ENCODE data around the gene COQ9.
A peak's percentile ranks its signal among the peaks of the same experiment; 100 is the strongest.
"Not testable (repeated sequence)": the region's sequence is repeated elsewhere in the genome, so short reads cannot be mapped to it uniquely, and the experiment has no call there.

Gene COQ9, protein sequence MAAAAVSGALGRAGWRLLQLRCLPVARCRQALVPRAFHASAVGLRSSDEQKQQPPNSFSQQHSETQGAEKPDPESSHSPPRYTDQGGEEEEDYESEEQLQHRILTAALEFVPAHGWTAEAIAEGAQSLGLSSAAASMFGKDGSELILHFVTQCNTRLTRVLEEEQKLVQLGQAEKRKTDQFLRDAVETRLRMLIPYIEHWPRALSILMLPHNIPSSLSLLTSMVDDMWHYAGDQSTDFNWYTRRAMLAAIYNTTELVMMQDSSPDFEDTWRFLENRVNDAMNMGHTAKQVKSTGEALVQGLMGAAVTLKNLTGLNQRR

DNA sequence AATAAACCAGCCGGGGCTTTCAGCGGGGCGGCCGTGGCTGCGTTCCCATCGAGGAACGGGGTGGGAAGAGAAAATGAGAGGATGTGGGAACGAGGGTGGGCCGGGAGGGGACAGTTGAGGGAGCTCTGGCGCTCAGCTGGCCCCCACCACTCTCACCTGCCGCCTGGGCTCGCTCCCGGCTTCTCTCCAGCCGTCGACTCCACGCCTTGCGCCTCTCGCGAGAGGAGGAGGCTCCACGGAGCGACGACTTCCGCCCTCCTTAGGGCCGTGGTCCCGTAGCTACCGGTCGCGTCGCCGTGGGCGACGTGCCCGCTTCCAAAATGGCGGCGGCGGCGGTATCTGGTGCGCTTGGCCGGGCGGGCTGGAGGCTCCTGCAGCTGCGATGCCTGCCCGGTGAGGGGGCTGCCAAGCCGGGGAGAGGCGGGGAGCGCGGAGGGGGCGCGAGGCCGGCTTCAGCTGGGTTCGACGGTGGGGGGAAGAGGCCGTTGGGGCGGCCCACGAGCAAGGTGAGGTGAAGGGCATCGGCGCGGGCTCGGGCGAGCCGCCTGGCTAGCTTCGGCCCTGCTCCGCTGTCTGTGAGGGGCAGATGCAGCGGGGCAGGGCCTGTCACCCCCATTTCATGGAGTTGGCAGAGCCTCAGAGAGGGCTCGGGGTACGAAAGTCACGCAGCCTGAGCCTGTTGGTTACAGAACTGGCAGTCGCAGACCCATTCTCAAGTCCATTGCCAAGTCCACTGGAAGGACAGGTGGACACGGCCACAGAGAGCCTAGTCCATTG, at the start of gene COQ9, which contains the start of gene CIAPIN1:
Gene COQ9, plus strand, starts transcription at position 294 of the 777 bp plus-strand sequence. Its CDS starts 27 bp downstream, at position 321.
Gene CIAPIN1, minus strand, starts transcription at position 200 of the 777 bp plus-strand sequence. CDS start 6,457 bp downstream, outside the sequence.
- peak; percentile 28 for DNase-seq

DNA sequence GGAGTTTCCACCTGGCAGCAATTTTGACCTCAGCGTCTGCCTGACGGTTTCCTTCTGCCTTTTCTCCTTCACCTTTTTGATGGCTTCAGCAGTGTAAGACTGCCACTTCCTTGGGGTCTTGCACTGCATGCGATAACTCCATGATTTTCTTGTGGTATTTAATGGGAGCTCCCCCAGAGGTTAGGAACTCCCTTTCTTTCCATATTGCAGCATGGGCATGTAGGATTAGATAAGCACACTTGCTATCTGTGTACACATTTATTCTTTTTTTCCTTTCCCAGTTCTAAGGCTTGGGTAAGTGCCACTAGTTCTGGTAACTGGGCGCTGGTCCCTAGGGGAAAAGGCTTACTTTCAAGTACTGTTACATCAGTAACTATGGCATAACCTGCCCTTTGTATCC, 49.8 kb upstream of the COQ9 start:
- DNase-seq, result not testable (repeated sequence)

DNA sequence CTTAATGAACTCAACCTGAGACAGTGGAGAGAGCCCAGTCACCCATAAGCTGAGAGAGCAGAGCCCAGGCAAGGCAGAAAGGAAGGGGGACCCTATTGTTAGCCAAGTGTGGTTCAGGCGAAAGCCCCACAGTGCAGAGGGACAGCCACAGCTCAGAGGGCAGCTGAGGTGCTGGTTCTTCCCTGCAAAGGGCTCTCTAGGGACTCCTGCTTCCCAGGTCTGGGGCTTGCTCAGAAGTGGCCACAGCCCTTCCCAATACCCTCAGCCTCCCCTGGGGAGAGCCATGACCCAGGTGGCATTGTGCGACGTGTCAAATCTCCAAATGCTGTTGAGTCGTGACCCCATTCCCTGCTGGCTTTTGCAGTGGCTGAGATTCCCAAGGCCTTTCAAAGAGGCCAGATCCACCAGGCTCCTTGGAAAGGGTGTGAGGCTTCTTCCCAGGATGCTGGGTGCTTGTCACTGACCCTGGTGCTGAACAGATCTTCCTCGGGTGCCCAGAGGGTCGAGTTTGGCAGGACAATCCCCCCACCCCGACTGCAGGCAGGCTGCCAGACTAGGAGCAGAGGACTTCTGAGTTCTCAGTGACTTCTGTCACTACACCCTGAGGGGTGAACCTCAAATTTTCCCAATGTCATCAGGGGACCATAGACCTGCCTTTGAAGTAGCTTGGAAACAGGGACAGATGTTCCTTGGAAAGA, 45.2 kb upstream of the COQ9 start:
- no peak for DNase-seq

DNA sequence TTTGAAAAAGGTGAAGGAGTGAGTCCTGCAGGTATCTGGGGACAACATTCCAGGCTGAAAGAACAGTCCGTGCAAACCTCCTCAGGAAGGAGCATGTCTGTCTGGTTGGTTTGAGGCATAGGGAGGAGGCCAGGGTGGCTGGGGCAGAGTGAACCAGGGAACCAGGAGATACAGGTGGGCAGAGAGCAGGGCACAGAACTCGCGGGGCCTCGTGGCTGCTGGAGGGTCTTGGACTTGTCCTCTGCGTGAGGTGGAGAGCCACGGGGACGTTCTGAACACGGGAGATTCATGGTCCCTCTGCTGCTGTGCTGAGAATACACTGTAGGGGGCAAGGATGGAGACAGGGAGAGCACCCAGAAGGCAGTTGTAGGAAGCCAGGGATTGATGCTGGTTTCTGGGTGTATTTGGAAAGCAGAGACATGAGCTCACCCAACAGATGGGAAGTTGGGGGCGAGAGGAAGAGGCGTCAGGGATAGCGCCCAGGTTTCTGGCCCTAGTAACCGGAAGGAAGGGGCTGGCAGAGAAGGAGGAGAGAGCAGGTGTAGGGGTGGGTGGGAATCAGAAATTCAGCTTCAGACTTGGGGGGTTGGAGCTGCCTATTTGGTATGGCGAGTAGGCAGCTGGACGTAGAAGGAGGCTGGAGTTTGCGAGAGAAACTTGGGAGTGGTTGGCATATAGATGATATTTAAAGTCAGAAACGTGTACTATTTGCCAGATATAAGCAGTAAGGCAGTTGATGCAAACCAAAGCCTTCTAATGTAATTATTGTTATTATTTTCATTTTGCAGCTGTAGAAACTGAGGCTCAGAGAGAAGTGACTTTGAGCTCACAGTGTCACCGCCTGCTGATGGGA, 43.1 kb upstream of the COQ9 start, which contains the start of gene CCL17:
Gene CCL17, plus strand, starts transcription at position 803 of the 853 bp plus-strand sequence. CDS start 9,166 bp downstream, outside the sequence.
- no peak for DNase-seq

DNA sequence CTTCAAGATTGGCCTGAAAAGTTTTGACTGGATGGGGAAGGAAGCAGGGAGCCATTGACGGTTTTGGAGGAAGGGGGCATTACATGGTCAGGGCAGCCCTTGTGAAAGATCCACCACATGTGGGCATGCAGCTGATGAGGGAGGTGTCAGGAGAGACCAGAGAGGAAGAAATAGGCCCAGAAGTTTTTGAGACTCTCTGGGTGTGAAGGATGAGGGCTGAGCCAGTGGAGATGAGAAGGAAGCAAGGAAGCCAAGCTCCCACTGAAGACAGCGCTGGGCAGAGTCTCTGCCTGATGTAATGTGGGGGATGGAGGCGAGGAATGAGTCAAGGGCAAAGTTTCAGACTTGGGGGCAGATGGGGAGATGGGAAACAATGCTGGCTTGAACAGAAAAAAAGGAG, 42.2 kb upstream of the COQ9 start:
- DNase-seq, result no peak

DNA sequence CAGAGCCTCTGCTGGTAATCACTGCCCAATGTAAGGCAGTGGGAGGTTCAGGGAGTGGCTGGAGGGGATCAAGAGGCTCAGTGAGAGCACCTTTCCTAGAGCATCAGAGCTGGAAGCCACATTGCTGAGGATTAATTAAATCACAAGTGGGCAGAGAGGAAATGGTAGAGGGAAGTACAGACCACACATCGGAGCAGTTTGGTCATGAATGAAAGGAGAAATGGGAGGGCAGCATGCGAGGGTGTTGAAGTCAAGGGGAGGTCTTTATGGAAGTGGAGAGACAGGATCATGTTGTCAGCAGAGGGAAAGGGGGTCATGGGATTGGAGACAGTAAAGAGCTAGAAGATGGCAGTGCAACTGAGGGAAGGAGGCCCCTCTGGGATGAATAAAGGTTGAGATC, 40.4 kb upstream of the COQ9 start:
- DNase-seq, result no peak

DNA sequence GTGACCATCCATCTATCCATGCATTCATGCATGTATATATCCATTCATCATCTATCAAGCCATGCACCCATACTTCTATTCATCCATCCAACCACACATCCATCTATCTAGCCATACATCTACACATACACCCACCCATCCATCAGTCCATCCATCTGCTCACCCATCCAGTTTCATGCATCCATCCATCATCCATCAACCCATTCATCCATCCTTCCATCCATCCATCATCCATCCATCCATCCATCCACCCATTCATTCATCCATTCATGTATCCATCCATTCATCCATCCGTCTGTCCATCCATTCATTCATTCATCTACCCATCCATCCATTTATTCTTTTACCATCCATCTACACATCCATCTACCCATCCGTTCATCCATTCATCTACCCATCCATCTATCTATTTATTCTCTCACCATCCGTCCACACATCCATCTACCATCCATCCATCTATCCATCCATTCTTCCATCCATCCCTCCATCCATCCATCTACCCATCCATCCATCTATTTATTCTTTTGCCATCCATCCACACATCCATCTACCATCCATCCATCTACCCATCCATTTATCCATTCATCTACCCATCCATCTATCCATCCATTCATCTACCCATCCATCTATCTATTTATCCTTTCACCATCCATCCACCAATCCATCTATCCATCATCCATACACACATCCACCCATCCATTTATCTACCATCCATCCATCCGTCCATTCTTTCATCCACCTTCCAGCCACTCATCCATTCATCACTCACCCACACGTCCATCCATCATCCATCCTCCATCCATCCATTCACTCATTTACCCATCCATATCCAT, 39.5 kb upstream of the COQ9 start:
- no peak for DNase-seq

DNA sequence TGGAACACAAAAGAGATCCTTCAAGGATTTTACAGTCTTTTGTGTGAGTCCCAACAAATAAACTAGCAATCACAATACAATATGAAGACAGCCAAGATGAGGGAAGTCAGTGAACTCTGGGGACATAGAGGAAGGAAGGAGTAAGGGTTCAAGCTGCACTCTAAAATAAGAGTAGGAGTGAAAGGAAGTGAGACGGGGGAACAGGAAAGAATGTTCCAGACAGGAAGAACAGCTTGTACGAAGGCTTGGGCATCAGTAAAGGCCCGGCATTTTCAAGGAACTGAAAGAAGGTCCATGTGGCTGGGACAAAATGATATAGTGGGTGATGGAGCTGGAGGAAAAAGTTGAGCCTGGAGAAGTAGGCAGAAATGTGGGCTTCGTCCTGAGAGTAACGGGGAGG, 38.2 kb upstream of the COQ9 start:
- DNase-seq, result no peak

DNA sequence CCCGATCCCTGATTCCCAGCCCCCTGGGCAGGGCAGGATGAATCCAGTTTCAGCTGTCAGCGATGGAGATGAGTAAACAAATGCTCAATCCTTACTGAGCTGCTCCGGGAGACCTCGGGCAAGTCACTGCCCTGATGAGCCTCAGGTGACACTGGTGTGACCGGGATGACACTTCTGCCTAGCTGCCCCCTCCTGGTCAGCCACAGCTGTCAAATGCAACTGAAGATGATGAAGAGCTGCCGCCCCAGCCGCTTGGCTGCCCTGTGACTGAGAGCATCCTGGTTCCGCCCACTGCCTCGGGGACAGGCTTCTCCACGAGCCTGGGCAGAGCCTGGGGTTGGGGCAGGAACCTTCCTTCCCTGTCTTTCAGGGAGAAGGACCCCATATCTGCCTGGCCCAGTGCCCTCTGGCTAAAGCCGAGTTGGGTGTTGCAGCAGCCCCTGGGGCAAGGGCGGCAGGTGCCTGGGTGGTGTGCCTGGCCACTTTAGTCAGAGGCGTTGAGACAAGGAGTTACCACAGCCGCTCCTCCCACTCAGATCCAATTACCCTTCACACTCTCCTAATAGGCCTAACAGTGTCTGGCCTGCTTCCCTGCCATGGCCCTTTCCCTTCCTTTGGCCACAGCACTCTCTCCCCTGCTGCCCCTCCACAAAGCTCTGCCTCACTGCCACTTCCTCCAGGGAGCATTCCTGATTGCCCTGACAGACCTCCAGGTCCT, 37.2 kb upstream of the COQ9 start:
- no peak for DNase-seq

DNA sequence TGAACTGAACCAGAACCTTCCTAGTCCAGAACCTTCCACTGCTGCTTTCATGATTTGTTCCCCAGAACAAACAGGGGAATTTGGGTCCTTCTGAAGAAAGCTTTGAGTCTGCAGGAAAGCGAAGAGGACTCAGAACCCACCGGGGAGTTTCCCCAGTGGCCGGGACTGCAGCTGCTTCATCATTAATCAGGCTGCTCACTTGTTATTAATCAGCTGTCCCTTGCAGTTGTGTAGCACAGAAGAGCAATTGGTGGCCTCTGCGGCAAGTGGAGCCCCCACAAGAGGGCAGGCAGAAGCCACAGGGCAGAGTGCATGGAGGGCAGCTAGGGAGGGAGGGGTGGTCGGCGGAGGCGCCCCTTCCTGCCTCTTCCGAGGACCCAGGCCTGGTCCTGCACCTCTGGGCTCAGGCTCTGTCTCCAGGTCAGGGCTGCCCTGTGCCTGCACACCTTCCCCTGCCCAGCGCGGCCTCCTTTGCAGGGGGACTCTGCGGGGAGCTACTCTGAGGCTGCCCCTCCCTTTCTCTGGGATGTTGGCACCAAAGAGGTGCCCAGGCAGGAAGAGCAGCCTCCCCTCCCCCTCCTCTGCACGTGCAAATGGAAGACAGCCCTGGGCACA, 35.8 kb upstream of the COQ9 start:
- DNase-seq, result no peak

DNA sequence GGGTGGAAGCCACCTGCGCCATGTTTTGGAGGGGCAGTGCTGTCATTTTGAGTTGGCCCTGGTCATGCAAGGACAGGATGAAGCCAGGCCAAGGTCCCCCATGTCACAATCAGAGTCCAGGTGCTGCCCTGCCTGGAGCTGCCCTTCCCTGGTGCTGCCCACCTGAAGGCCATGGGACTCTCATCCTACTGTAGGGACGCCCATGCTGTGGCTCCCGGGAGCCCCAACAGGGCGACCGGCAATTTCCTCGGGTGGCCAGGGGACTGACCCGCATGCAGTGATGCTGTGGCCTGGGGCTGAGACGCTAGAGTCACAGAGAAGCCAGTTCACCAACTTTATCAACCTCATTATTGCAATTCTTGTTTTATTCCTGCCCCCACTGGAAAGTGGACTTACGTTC, 34.7 kb upstream of the COQ9 start:
- DNase-seq, result no peak

DNA sequence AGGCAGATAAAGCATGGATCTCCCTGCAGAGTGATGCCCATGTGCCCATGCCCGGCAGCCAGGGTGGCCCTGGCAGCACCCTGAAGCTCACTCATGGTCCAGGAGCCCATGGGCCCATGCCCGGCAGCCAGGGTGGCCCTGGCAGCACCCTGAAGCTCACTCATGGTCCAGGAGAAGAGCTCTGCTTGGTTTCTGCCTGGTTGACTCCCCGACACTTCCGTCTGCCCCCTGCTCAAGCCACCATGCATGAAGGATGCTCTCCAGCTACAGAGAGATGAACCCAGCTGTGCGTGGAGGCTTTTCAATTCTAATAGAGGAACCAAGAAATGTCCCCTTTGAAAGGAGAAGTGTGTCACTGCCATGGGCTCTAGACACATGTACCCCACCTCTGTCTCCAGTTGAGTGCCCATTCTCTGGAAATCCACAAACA, 34.0 kb upstream of the COQ9 start:
- no peak for DNase-seq

DNA sequence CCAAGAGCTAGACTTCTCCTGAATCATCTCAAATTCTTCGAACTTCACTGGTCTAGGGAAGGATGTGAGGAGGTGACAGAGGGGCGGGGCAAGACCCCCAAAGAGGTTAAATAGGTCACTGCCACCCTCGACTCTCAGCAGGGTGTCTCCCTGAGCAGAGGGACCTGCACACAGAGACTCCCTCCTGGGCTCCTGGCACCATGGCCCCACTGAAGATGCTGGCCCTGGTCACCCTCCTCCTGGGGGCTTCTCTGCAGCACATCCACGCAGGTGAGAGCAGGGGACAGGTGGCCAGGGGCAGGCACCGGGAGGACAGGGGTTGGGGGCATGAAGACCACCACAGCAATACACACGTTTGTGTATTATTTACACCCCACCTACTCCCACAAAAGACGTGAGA, 33.5 kb upstream of the COQ9 start:
- no peak for DNase-seq

DNA sequence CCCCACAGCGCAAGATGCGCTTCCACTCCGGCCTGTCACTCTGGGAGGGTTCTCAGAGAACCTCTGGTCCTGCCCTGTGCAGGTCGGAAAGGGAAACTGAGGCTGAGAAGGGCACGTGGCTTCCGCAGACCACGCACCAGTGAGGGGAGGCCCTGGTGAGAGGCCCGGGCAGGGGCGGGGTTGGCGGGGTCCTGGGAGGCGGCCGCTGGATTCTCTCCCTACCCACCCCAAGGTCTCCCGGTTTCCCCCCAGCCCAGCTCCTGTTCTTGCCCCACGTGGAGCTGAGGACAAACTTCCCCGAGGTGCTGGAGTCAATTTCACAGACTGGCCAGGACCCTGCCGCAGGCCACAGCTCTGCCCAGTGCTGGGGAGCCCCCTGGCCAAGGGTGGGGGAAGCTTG, 31.2 kb upstream of the COQ9 start:
- no peak for DNase-seq

DNA sequence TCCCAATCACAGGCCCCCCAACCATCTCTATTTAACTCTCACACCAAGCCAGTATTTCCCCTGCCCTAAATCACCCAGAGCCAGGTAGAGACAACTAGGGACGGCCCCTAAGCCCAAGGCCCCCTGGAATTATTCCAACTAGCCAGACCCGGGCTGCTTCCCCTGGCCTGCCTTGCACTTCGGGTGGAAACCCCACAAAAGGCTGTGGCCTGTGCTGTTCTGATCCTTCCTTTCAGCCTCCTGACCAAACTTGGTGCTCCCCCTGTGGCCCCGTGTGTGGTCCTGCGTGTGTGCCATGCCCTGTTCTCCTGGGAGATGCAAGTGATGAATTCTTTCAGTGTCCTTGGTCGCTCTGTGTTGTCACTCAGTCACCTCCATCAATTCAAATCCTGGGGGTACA, 27.8 kb upstream of the COQ9 start:
- no peak for DNase-seq

DNA sequence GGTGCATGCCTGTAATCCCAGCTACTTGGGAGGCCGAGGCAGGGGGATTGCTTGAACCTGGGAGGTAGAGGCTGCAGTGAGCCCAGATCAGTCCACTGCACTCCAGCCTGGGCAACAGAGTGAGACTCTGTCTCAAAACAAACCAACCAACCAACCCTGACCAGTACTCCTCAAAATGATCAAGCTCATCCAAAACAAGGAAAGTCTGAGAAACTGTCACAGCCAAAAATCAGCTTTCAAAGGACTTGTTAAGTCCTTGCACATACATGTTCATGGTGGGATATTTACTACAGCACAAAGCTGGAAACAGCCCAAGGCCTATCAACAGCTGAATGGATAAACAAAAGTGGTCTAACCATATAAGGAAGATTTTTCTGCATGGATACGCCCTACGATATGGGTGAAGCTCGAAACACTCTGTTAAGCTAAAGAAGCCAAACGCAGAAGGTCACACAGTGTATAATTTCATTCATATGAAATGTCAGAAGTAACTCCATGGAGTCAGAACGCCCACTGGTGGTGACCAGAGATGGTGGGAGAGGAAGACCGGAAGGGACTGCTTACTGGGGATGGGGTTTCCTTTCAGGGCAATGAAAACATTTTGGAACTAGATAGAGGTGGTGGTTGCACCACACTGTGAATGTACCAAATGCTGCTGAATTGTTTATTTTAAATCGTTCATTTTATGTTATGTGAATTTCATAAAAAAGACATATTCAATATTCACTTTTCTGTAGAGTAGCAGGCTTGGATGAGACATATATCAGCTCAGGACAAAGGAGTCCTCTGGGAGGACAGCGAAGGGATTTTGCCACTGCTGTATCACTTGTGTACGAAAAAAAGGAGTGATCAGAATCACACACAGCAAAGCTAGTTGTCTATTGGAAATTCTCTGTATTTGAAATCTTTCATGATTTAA, 25.0 kb upstream of the COQ9 start:
- DNase-seq, result no peak

DNA sequence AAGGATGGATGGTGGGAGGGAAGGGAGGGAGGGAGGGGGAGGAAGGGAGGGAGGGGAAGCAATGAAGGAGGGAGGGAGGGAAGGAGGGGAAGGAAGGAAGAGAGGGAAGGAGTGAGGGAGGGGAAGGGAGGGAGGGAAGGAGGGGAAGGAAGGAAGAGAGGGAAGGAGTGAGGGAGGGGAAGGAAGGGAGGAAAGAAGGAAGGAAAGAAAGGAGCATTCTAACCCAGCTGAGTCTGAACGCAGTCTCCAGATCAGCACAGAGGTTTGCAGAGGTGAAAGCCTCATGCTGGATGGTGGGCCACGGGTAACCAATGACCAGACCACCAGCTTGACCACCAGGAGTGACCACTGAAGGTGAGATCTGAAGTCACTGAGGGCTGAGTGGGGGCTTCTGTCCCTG, 24.1 kb upstream of the COQ9 start:
- DNase-seq, result no peak

DNA sequence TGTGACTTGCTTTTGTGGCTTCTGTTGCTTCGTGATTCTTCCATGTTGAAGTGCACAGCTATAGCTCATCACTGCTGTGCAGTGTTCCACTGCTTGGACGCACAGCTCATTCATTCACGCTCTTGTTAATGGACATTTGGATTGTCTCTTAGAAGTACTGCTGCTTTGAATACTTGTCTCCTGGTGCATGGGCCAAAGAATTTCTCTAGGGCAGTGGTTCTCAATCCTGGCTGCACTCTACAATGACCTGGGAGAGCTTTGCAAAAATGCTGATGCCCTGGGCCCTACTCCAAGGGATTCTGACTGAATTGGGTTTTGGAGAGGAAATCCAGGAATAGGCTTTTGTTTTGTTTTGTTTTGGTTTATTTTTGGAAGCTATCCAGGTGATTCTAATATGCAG, 22.7 kb upstream of the COQ9 start:
- no peak for DNase-seq

DNA sequence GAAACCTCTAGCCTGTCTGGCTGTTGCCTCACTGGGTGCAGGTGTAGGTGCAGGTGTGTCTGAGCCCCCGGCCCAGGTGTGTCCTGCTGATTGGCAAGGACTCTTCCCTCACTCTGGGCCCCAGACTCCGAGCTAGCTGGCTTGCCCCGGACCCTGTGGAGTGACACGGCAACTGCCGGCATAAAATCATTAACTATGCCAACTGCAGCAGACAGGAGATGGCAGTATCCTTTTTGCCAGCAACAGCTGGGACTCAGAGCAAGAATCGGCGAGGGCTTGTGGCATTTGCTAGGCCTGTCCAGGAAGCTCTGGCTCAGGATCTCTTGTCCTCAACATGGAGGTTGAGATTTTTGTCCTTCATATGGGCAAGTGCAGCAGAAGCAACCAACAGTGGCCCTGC, 20.9 kb upstream of the COQ9 start:
- DNase-seq, result no peak

Data from NCI-H524 treated with DMSO at 0.1 percent for 48 hours (cell line).